Activated naive CD4-positive, alpha-beta T cell treated with anti-CD3 and anti-CD28 coated beads, Interleukin-2, amount 50 U/mL, for 24 hours (primary cell): ENCODE data around the gene GUCA1A.
"Not testable (repeated sequence)": the region's sequence is repeated elsewhere in the genome, so short reads cannot be mapped to it uniquely, and the experiment has no call there.

ENCODE experiments used
- H3K27ac Mint-ChIP-seq: one replicate; pipeline ENCODE4 v1.8.0; 2021; ENCODE audit warnings: mild to moderate bottlenecking, mixed read lengths
- H3K27me3 Mint-ChIP-seq: one replicate; pipeline ENCODE4 v1.8.0; 2021; ENCODE audit warnings: mixed read lengths
- H3K36me3 Mint-ChIP-seq: one replicate; pipeline ENCODE4 v1.8.0; 2021; ENCODE audit warnings: mixed read lengths
- H3K4me1 Mint-ChIP-seq: one replicate; pipeline ENCODE4 v1.8.0; 2021; ENCODE audit warnings: mixed read lengths
- H3K4me3 Mint-ChIP-seq: one replicate; pipeline ENCODE4 v1.8.0; 2021; ENCODE audit warnings: mild to moderate bottlenecking, mixed read lengths
- H3K9me3 Mint-ChIP-seq: one replicate; pipeline ENCODE4 v1.8.0; 2021; ENCODE audit warnings: mixed read lengths

The GUCA1A gene

DNA sequence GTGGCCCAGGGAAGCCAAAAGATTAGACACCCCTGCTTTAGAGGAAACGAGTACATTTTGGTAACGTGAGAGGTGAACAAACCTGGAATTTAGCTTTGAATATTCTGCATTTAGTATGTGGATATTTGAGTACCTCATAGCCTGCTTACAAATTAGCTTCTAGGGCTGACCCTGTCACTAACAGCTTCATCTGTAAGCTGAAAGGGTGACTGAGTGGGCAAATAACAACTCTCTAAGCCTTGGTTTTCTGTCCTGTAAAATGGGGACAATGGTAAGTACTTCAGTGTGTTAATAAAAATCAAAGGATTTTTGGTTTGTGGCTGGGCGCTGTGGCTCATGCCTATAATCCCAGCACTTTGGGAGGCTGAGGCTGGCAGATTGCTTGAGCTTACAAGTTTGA, 30.0 kb downstream of the GUCA1A start:
- Mint-ChIP-seq H3K4me3 (no peak overlapping the region), H3K9me3 (peaks cover 5% of the 10 kb centered on the region), H3K36me3 (peaks cover 23% of the 10 kb centered on the region), H3K27ac (no peak overlapping the region), H3K4me1 (no peaks in the 10 kb centered on the region), H3K27me3 (no peaks in the 10 kb centered on the region)

DNA sequence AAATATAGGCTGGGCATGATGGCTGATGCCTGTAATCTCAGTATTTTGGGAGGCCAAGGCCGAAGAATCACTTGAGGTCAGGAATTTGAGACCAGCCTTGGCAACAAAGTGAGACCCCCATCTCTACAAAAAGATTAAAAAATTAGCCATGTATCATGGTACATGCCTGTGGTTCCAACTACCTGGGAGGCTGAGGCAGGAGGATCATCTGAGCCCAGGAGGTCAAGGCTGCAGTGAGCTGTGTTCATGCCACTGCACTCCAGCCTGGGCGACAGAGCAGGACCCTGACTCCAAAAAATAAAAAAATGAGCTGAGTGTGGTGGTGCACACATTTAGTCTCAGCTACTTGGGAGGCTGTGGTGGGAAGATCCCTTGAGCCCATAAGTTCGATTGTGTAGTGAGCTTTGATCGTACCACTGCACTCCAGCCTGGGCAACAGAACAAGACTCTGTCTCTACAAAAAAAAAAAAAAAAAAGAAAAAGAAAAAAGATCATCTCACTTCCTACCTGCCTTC, 31.7 kb downstream of the GUCA1A start:
- Mint-ChIP-seq H3K27ac (no peak overlapping the region), H3K36me3 (peaks cover 21% of the 10 kb centered on the region), H3K27me3 (no peaks in the 10 kb centered on the region), H3K4me3 (no peak overlapping the region), H3K4me1 (no peaks in the 10 kb centered on the region), H3K9me3 (peaks cover 5% of the 10 kb centered on the region)

GRCh38 chr6:42207559-42207958, 34.4 kb downstream of the GUCA1A start:
- not testable (repeated sequence) for H3K27ac Mint-ChIP-seq, H3K4me3 Mint-ChIP-seq, H3K4me1 Mint-ChIP-seq, H3K9me3 Mint-ChIP-seq, H3K27me3 Mint-ChIP-seq
- H3K36me3 Mint-ChIP-seq: peaks cover 14% of the 10 kb centered on the region

DNA sequence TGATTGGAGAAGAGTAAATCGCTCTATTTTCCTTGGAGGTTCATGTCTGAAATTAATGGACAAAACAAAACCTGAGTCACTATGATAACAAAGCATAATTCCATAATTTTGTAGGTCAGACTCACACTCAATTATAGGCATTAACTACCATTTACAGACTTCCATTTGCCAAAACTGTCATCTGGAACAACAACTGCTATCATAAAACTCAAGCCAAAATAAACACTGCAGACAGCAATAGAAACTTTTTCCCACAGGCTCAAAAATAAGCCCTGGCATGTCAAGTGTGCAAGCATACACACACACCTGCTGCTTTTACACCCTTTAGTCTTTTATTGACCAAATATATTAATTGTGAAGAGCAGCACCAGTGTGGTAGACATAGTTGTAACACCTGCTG, 37.4 kb downstream of the GUCA1A start:
- no peaks in the 10 kb centered on the region for H3K27me3 Mint-ChIP-seq
- no peak overlapping the region for H3K27ac Mint-ChIP-seq
- peaks cover 19% of the 10 kb centered on the region for H3K36me3 Mint-ChIP-seq
- H3K4me3 Mint-ChIP-seq: no peak overlapping the region
- peaks cover 19% of the 10 kb centered on the region for H3K4me1 Mint-ChIP-seq
- no peaks in the 10 kb centered on the region for H3K9me3 Mint-ChIP-seq

DNA sequence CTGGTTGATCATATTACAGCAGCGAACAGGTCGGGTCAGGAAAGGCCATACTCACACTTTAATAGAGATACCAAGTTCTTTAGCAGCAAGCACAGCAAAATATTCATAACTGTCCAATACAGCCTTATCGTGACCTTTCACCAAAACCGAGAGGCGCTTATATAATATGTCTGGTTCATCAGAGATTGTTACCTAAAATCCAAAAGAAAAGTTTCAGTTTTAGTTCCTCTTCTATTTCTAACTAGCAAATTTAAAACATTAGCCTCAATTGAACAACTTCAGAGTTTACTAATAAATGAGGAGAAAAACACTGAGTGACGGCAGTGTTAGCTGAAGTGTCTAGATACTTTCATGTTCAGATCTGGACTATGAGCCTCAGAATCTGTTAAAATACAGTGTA, 38.6 kb downstream of the GUCA1A start:
- H3K27ac Mint-ChIP-seq: no peak overlapping the region
- no peaks in the 10 kb centered on the region for H3K9me3 Mint-ChIP-seq
- H3K27me3 Mint-ChIP-seq: no peaks in the 10 kb centered on the region
- no peak overlapping the region for H3K4me3 Mint-ChIP-seq
- peaks cover 29% of the 10 kb centered on the region for H3K4me1 Mint-ChIP-seq
- peaks cover 16% of the 10 kb centered on the region for H3K36me3 Mint-ChIP-seq

DNA sequence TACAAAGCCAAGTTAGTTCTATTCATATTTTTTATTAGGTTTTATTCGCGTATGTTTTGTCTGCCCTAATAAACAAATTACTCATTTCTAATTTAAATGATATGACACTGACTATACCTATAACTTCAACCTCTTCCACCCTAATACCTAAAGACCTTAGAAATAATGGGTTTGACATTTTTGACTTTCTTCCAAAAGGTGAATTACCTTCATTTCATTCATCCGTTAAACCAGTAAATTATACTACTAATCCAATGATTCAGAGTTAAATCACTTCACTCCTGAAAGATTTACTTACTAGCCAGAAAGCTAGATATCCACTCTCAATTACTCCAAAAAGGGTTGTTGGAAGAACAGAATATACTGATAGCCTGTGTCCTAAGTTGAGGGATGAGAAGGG, 39.3 kb downstream of the GUCA1A start:
- Mint-ChIP-seq H3K4me3 (no peak overlapping the region), H3K9me3 (no peaks in the 10 kb centered on the region), H3K36me3 (peaks cover 16% of the 10 kb centered on the region), H3K4me1 (peaks cover 32% of the 10 kb centered on the region), H3K27ac (no peak overlapping the region), H3K27me3 (no peaks in the 10 kb centered on the region)

- Mint-ChIP-seq H3K4me1 (peaks cover 36% of the 10 kb centered on the region), H3K4me3 (peak overlapping the region; percentile 99), H3K36me3 (peaks cover 13% of the 10 kb centered on the region), H3K27ac (peak overlapping the region; percentile 41)
- H3K27me3 Mint-ChIP-seq, H3K9me3 Mint-ChIP-seq: not testable (repeated sequence)
Observed at GRCh38 chr6:42216495-42216894, 43.3 kb downstream of the GUCA1A start.

- H3K4me3 Mint-ChIP-seq: peak overlapping the region; percentile 99
- H3K27me3 Mint-ChIP-seq: no peaks in the 10 kb centered on the region
- H3K9me3 Mint-ChIP-seq: no peaks in the 10 kb centered on the region
- H3K4me1 Mint-ChIP-seq: peaks cover 36% of the 10 kb centered on the region
- H3K27ac Mint-ChIP-seq: peak overlapping the region; percentile 99
- peaks cover 13% of the 10 kb centered on the region for H3K36me3 Mint-ChIP-seq
Observed at GRCh38 chr6:42217157-42217518, 44.0 kb downstream of the GUCA1A start.

DNA sequence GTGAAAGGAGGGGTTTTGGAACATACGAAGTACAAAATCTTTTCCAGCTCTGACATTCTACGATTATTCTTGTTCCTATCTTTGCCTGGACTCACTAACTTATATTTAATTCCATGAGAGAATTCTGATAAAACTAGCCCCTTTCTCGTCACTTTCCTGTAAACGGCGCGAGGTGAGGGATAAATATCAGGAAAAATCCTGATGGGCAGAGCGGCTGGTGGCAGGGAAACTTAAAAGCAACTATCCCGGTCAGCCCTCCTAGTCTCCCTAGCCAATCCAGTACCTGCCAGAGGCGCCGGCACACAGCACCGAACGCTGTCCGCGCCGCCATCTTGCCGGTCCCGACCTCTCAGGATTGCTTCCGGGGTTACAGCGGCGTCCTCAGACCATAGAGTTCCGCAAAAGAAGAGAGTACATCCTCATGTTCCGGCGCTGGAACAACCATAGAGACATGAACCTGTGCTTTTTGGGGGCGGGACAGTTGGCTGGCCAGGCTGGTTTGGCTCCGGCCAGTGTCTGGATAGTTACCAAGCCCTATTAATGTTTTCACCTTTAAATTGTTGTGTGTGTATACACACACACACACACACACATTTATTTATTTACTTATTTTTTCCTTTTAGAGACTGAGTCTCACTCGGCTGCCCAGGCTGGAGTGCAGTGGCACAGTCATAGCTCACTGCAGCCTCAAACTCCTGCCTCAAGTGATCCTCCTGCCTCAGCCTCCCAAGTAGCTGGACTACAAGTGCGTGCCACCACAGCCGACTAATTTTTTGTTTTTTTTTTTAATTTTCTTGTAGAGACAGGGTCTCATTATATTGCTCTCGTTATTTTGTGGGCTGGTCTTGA, 44.6 kb downstream of the GUCA1A start, which contains the start of gene MRPS10:
MRPS10 (minus strand) TSS at position 343 of the 849 bp plus-strand sequence; CDS start at position 331, 12 bp downstream.
- Mint-ChIP-seq H3K36me3 (peaks cover 10% of the 10 kb centered on the region), H3K4me1 (peaks cover 33% of the 10 kb centered on the region), H3K27ac (peak within 1 kb of the TSS; percentile 99), H3K9me3 (no peaks in the 10 kb centered on the region), H3K4me3 (peak within 1 kb of the TSS; percentile 99), H3K27me3 (no peaks in the 10 kb centered on the region)

- peaks cover 31% of the 10 kb centered on the region for H3K4me1 Mint-ChIP-seq
- H3K27me3 Mint-ChIP-seq: no peaks in the 10 kb centered on the region
- H3K27ac Mint-ChIP-seq: no peak overlapping the region
- no peak overlapping the region for H3K4me3 Mint-ChIP-seq
- H3K9me3 Mint-ChIP-seq: no peaks in the 10 kb centered on the region
- peaks cover 4% of the 10 kb centered on the region for H3K36me3 Mint-ChIP-seq
Observed at GRCh38 chr6:42220807-42221206, 47.6 kb downstream of the GUCA1A start.

DNA sequence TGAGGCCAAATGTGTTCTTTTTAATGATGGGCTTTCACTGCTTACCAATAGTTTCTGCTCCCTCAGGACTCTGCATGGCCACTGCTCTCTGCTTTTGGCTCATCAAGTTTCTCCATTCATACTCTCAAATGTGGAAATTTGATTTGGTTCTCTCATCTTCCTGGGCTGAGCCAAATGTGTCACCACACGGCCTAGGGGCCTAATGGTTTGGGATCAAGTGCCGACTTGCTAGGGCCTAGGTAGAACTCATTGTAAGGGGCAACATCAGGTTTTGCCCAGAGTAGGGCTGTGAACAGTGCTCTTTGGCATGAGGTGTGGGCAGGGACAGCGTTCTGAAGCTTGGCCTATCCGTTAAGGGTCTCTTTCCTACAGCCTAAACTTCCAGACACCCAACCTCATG, 48.4 kb downstream of the GUCA1A start:
- Mint-ChIP-seq H3K4me1 (peaks cover 27% of the 10 kb centered on the region), H3K36me3 (peaks cover 4% of the 10 kb centered on the region), H3K4me3 (no peak overlapping the region), H3K9me3 (no peaks in the 10 kb centered on the region), H3K27ac (no peak overlapping the region), H3K27me3 (no peaks in the 10 kb centered on the region)

GRCh38 chr6:42222448-42222847, 49.3 kb downstream of the GUCA1A start:
- Mint-ChIP-seq H3K27me3 (no peaks in the 10 kb centered on the region), H3K9me3 (no peaks in the 10 kb centered on the region), H3K36me3 (peaks cover 3% of the 10 kb centered on the region), H3K4me1 (peaks cover 22% of the 10 kb centered on the region), H3K4me3 (no peak overlapping the region), H3K27ac (no peak overlapping the region)

- no peaks in the 10 kb centered on the region for H3K27me3 Mint-ChIP-seq
Observed at GRCh38 chr6:42224222-42225028, 51.3 kb downstream of the GUCA1A start.

DNA sequence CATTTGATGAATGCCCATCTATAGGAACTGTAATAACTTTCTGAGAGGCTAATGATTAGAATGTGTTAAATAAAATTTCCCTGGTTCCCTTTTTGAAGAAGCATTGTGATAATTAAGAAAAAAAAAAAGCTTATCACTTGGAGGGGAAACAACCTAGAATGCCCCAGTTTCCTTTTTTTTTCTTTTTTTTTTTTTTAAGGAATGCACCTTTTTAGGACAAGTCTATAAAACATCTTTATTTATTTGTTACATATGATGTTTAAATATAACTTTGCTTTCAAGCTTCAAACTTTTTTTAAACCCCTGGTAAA, 51.8 kb downstream of the GUCA1A start:
- Mint-ChIP-seq H3K27me3 (no peaks in the 10 kb centered on the region), H3K4me1 (peaks cover 18% of the 10 kb centered on the region), H3K4me3 (peak overlapping the region; percentile 30), H3K36me3 (no peaks in the 10 kb centered on the region), H3K9me3 (no peaks in the 10 kb centered on the region), H3K27ac (peak overlapping the region; percentile 98)

More at GRCh38 chr6:42224222-42225028, 51.3 kb downstream of the GUCA1A start:
- H3K9me3 Mint-ChIP-seq: no peaks in the 10 kb centered on the region
- peak overlapping the region; percentile 98 for H3K27ac Mint-ChIP-seq
- H3K4me3 Mint-ChIP-seq: peak overlapping the region; percentile 72
- peaks cover 18% of the 10 kb centered on the region for H3K4me1 Mint-ChIP-seq
- H3K36me3 Mint-ChIP-seq: no peaks in the 10 kb centered on the region

DNA sequence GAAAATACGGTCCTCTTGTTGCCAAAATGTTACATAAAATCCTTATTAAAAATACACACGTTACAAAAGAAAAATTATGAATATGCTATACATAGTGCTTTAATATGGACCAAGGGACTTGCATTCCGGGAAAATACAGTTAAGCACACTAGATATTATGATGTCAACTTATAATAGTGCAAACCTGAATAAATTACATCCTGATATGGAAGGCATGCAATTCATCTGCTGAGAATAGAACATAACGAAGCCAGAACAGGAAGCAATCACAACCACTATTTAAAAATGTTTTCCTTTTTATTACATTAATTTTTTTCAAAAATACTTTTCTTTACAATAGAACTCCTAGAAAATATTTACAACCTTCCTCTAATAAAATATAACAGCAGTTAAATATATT, 52.3 kb downstream of the GUCA1A start:
- Mint-ChIP-seq H3K27ac (peak overlapping the region; percentile 98), H3K4me1 (peaks cover 18% of the 10 kb centered on the region), H3K36me3 (peaks cover 1% of the 10 kb centered on the region), H3K4me3 (no peak overlapping the region), H3K27me3 (no peaks in the 10 kb centered on the region), H3K9me3 (no peaks in the 10 kb centered on the region)

GRCh38 chr6:42226161-42226611, 53.0 kb downstream of the GUCA1A start:
- Mint-ChIP-seq H3K4me1 (peaks cover 18% of the 10 kb centered on the region), H3K27me3 (no peaks in the 10 kb centered on the region), H3K9me3 (no peaks in the 10 kb centered on the region), H3K27ac (peak overlapping the region; percentile 79), H3K4me3 (no peak overlapping the region), H3K36me3 (peaks cover 1% of the 10 kb centered on the region)
